GM18951 (cell line): ENCODE results near the gene KLLN.

Source experiments
- POLR2A ChIP-seq: IDR thresholded peaks from 4 replicates; pipeline ENCODE4 v1.6.1; 2011; ENCODE audit warnings: mild to moderate bottlenecking; ENCODE audit not compliant: insufficient read length, insufficient read depth; ENCODE audit errors: extremely low read depth
- in situ Hi-C: fragments of 300-500 bp; cut with MboI; formaldehyde crosslinking; loops from one replicate; pipeline ENCODE4 v1.12.0; 2022; ENCODE audit warnings: low sequenced_read_pairs, mixed read lengths, inconsistent platforms; ENCODE audit not compliant: unreplicated experiment

Gene KLLN

DNA sequence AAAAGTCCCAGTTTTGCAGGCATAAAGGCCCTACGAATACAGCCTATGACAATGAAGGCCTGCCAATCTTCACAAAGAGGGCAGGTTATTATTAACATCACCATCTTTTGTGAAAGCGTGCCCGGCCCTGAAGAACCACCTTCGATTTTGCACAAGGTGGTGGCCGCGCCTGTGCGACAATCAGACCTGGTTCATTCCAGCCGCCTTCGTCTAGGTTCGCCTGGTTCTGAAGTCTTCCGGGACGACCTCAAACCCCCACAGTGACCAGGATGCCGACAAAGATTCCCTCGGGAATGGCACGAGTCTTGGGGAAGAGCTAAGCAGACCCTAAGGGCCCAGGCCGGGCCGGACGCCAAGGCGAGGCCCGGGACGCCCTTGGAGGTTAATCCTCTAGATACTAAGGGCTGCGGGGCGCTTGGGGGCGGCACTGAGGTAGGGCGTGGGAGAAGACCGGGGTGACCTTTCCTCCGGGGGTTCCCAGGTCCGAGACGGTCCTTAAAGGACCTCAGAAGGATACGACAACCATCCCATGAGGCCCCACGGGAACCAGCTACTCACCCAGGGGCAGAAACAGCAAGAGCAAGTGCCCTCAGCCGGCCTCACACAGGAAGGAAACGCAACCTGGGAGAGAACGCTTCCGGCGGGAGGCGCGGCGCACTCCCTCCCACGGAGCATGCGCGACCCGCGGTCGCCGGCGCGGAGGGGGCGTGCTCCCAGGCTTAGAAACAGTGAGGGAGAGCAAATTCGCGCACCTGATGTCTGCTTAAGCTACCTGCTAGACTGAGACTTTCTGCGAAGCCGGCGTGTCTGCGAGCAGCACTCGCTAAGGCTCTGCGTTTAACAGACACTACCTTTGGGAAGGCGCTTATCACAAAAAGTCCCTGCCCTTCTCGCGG is 45.5 kb downstream of the KLLN start, which contains the start of gene ATAD1:
ATAD1 (minus strand) TSS at position 618 of the 896 bp plus-strand sequence. CDS start 3,627 bp downstream, outside the sequence.
- in situ Hi-C loops: no loop called here

DNA sequence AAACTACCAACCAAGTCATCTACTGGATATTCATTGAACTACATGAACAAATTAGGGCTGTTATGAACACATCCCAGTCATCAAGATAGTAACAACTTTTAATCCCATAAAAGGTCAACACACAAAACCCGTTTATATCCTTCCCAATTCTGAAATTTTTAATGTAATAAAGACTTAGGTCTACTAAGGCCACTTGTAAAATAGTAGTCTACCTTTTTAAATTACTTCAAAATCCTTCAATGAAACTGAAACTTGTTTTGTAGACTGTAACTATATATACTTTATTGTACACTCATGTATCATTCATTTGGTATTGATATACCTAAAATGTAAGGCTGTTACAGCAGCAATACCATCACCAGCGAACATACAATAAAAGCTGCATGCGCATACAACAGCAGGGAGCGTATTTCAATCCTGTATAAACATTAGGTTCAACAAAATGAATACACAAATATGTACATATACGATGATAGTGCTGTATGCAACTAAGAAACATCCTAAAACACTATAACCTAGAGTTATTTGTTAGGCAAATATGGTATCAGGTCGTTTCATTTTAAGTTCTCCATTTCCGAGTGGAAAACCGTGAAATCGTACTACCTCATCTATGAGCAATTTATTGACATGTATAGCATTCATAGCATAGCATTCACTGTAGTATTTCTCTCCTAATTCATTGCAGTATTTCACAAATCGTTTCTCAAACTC is 46.3 kb downstream of the KLLN start:
- no peak for TF ChIP-seq POLR2A
- in situ Hi-C loops: no loop called here

More for the DNA sequence above, 45.5 kb downstream of the KLLN start, which contains the start of gene ATAD1:
- peak; percentile 87 for TF ChIP-seq POLR2A

GRCh38 chr10:87816163-87816897 is 47.0 kb downstream of the KLLN start:
- in situ Hi-C loops: no loop called here
- no peak for TF ChIP-seq POLR2A
